Retina (tissue), 1 donor: ENCODE measurements around the gene GFOD1.
"Not testable (repeated sequence)": the region's sequence is repeated elsewhere in the genome, so short reads cannot be mapped to it uniquely, and the experiment has no call there.

Experiments
- DNase-seq: peaks from one replicate; pipeline ENCODE4 v3.0.0-alpha.2; 2016

GFOD1 gene

GRCh38 chr6:13348334-13349113 is 138.9 kb downstream of the GFOD1 start:
- no peak for DNase-seq

GRCh38 chr6:13346245-13346644 is 141.2 kb downstream of the GFOD1 start:
- no peak for DNase-seq

GRCh38 chr6:13342414-13343019 is 144.9 kb downstream of the GFOD1 start:
- DNase-seq, result no peak

GRCh38 chr6:13339863-13340630 is 147.4 kb downstream of the GFOD1 start:
- no peak for DNase-seq

- DNase-seq, result no peak
Observed at GRCh38 chr6:13338038-13338437, 149.4 kb downstream of the GFOD1 start.

GRCh38 chr6:13336553-13336952 is 150.8 kb downstream of the GFOD1 start:
- DNase-seq, result peak; percentile 83

GRCh38 chr6:13334953-13335352 is 152.4 kb downstream of the GFOD1 start:
- no peak for DNase-seq

- DNase-seq, result no peak
Observed at GRCh38 chr6:13332349-13332706, 155.1 kb downstream of the GFOD1 start.

- peak; percentile 26 for DNase-seq
Observed at GRCh38 chr6:13331516-13332348, 155.7 kb downstream of the GFOD1 start.

GRCh38 chr6:13328875-13329183 is 158.6 kb downstream of the GFOD1 start:
- no peak for DNase-seq

- peak; percentile 98 for DNase-seq
Observed at GRCh38 chr6:13328076-13328874, 159.1 kb downstream of the GFOD1 start, which contains the start of gene TBC1D7. Gene TBC1D7 (minus strand): TSS chr6:13328537. CDS start chr6:13326898, 1,639 bp downstream.

- DNase-seq, result no peak
Observed at GRCh38 chr6:13327691-13328075, 159.7 kb downstream of the GFOD1 start.

GRCh38 chr6:13326031-13326586 is 161.3 kb downstream of the GFOD1 start:
- not testable (repeated sequence) for DNase-seq

- no peak for DNase-seq
Observed at GRCh38 chr6:13319891-13320564, 167.4 kb downstream of the GFOD1 start.

- no peak for DNase-seq
Observed at GRCh38 chr6:13318821-13319220, 168.6 kb downstream of the GFOD1 start.

- no peak for DNase-seq
Observed at GRCh38 chr6:13315896-13316295, 171.5 kb downstream of the GFOD1 start.

GRCh38 chr6:13314806-13315205 is 172.6 kb downstream of the GFOD1 start:
- DNase-seq, result no peak

GRCh38 chr6:13311155-13311554 is 176.2 kb downstream of the GFOD1 start:
- no peak for DNase-seq

GRCh38 chr6:13308332-13308731 is 179.1 kb downstream of the GFOD1 start:
- DNase-seq, result no peak
